DMS153 (cell line): Measurements from ENCODE around the gene PLEKHA6.
"Not testable (repeated sequence)": the region's sequence is repeated elsewhere in the genome, so short reads cannot be mapped to it uniquely, and the experiment has no call there.

Experiments
- DNase-seq: peaks from one replicate; lab custom pipeline; 2025; lab: John Stamatoyannopoulos, UW

The PLEKHA6 gene

DNA sequence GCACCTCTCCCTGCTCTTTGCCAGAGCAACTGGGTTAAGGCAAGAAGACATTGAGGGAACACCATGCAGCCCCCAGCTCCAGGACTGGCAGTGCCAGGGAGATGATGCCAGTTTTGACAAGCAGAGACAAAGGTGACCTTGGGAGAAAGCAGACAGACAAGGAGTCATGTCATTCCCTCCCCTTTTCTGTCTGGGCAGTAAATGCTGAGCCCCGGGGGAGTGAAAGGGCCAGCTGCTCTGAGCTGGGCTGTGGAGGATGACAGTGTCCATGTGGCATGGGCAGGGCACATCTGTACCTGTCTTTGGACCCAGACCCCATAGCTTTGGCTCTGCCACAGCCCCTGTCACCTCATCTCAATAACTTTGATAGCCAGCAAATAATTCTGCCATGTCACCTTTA, 24.2 kb downstream of the PLEKHA6 start:
- no peak for DNase-seq

DNA sequence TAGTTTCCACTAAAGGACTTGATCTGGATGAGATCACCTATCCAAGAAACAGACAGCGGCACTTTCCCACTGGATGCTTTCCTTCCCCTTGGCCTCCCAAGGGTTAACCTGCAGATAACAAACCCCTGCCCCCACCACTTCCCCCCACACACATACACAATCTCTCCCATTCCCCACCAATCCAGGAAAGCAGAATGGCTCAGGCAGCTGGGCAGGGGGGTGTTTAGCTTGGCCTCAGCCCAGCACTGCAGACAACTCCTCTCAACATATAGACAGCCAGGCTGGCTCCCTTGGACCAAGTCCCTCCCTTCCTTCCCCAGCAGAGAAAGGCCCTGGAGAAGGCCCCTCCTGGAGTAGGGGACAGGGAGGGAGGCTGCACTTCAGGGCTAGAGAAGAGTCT, 24.6 kb downstream of the PLEKHA6 start:
- no peak for DNase-seq

DNA sequence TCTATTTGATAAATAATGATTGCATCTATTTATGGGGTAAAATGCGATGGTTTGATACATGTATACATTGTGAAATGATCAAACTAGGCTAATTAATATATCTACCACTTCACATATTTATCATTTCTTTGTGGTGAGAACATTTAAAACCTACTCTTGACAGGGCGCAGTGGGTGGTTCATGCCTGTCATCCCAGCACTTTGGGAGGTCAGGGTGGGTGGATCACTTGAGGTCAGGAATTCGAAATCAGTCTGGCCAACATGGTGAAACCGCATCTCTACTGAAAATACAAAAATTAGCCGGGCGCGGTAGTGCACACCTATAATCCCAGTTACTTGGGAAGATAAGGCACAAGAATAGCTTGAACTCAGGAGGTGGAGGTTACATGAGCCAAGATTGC, 25.3 kb downstream of the PLEKHA6 start:
- DNase-seq = no peak

DNA sequence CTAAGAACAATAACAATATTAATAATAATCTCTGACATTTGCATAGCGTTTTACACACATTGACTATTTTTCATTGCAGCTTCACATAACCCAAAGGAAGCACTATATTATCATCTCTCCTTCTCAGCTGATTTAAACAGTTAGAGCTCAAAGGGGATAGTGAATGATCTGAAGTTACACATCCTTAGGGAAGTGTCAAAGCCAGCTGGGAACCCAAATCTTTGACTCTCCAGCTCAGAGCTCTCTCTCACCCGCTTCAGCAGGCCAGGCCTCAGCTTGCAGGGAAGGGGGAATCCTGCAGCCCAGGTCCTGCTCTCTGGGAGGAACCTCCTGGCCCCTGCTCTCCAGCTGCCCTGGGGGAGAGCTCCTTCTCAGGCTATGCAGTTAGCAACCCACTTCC, 26.3 kb downstream of the PLEKHA6 start:
- no peak for DNase-seq

DNA sequence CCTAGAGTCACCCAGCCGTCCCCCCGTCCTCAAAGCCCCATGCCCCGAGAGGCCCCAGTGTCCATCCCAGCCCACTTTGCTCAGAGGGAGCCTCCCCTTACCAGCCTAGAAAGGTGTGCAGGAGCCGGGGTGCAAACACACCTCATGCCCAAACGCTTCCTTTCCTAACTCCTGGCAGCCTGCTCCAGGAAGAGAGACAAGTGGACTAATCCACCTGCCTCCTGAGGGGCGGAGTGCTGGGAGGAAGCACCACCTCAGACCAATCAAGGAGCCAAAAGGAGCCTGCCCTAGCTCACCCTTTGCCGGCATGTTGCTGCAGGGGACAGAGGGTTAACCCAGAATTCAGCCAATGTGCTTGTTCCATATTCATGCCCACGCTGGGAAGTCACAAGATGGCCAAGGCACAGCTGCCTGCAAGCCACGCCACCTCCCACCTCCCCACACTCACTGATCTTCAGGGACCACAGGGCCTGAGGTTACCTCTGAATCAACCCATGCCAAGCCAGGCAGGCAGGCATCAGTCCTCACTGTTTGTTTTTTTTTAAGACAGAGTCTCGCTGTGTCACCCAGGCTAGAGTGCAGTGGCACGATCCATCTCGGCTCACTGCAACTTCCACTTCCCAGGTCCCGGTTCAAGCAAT, 27.8 kb downstream of the PLEKHA6 start:
- DNase-seq = peak; percentile 64

DNA sequence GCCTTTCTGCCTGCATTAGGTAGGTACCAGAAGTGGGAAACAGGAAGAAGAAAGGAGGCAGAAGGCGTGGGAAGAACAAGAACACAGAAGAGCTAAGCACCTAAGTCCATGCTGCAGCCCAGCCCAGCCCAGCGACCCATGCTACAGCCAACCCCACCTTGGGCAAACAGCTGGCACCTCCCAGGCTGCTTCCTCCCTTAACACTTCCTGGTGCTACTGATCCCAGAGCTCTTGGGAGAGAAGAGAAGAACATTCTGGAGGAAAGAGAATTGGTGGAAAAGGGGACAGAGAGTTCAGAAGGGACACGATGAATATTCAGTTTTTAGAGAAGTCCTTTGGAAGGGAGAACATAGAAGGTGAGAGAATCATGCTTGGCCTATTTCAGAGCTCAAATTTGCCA, 28.5 kb downstream of the PLEKHA6 start:
- DNase-seq = peak; percentile 81

DNA sequence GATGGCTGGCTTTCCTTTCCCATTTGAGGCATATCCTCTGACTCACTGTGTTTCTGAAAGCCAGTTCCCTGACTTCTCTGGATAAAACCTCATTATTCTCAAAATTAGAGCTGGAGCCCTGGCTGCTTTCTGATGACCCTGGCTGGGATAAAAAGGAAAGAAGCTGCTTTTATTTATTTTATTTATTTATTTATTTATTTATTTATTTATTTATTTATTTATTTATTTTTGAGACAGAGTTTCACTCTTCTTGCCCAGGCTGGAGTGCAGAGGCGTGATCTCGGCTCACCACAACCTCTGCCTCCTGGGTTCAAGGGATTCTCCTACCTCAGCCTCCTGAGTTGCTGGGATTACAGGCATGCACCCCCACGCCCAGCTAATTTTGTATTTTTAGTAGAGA, 31.9 kb downstream of the PLEKHA6 start:
- DNase-seq = not testable (repeated sequence)

DNA sequence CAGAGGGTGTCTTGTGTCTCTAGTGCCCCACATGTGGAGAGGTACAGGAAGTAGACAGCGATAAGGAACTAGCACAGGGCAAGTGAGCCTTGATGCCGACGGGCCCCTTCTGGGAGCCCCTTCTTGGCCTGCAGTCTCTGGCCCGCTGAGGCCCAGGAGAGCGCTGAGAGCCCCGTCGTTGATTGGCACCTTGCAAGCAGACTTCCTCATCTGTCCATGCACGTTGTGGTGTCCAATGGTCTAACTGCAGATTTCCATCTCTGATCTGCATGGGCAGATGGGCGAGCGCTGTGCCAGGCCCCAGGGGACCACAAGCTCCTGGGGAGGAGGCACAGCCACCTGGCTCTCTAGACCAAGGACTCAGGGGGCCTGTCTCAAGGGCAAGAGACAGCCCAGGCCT, 32.4 kb downstream of the PLEKHA6 start:
- no peak for DNase-seq

DNA sequence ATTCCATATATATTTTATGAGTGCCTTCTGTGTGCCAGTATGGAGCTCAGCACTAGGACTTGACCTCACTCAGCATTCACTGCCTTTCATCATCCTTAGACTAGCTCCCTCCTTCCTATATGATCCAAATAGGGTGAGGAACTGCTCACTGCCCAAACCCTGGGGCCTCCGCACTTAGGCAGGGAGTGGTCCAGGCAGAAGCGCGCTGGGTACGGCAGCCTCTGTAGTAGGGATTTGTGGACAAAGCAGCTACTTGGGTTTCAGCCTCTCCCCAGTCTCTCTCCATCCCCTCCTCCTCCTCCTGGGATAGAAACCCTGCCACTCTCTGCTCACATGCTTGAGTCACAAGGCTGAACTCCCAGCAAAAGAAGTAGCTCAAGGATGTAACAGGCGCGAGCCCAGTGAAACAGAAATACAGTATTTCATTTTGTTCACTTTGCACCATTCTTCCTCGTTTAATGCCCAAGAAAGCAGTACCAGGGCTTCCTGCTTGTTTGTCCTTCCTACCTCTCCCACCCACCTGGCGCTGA, 32.9 kb downstream of the PLEKHA6 start:
- no peak for DNase-seq

DNA sequence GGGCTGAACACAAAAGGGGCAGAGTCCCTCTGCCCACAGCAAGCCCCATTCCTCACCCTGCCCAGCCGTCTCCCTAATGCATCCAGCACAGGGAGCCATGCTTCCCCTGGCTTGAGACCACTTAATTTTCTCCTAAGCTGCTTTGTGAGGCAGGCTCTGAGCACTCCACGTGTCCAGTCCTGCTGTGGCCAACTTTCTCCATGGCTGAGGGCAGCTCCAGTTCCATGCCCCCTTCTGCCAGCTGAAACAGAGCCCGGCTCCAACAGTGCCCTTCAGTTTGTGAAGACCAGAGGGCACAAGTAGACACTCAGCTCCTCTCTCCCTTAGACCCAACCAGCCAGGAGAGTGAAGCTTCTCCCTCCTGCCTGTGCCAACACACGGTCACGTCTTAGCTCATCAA, 33.8 kb downstream of the PLEKHA6 start:
- no peak for DNase-seq

DNA sequence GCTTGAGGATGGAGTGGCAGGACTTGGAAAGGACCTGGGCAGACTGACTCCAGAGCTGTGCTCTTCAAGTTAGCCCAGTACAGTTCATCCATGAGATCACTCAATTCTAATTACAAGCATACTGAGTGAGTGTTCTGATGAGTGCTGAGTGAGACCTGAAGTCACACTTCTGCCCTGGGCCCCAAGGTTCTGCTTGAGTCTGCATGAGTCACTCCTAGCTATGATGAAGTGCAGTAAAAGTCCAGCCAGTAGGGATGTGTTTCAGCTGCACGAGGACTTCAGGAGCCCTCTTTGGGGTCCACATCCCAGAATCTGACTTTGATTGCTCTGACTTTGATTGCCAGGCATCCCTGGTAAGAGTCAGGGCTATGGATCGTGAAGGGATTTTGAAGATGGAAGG, 35.8 kb downstream of the PLEKHA6 start:
- DNase-seq = no peak

DNA sequence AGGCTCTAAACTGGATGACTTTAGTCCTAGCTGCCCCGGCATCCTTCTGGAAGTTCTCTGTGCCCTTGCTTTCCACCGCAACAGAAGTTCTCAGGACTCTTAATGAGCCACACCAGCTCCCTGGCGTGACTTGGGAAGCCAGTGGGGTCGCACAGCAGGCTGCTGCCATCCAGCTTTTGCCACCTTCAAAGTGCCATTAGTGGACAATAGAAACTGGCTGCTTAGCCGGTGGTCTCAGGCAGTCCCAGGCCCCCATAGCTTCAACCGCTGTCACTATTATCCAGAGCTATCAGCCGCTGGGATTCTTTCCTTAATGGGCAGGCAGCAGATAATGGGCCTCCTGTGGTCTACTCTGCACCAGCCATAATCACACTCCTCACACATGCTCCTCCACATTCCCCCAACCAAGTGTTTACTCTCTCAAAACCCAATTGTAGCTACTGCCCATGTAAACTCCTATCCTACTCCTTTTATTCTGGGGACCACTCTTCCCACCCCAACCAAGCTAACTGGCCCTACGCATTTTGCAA, 37.3 kb downstream of the PLEKHA6 start:
- no peak for DNase-seq

DNA sequence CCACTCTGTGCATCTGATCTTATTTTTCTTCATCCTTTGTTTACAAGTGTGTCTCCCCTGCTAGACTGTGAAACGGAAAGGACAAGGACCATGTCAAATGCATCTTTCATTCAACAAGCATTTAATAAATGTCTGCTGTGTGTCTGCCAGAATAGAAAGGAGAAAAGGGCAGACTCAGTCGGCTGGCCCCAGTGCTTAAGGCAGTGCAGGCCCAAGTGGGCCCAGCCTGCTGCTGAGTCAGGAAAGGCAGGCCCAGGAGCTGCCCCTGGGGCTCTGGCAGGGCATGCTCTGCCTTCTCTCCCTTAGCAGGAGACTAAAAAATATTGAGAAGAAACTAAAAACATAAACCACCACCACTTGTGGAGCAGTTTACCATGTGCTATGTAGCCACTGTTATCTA, 38.1 kb downstream of the PLEKHA6 start:
- no peak for DNase-seq

DNA sequence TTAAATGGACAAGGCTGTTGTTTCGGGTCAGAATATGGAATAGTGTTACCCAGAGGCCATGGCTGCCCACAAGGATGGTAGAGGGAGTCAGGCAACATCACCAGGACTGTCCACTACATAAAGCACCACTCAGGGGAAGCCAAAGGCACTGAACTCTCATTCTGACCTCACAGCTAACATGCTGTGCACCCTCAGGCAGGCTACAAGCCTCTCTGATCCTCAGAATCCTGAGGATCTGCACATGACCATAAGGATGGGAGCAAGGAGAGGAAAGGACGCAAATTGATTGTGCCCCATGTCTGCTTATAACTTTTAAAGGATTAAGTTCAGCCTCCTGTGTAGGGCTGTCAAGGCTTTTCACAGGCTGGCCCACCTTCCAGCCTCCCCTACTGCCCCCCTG, 38.7 kb downstream of the PLEKHA6 start:
- no peak for DNase-seq

DNA sequence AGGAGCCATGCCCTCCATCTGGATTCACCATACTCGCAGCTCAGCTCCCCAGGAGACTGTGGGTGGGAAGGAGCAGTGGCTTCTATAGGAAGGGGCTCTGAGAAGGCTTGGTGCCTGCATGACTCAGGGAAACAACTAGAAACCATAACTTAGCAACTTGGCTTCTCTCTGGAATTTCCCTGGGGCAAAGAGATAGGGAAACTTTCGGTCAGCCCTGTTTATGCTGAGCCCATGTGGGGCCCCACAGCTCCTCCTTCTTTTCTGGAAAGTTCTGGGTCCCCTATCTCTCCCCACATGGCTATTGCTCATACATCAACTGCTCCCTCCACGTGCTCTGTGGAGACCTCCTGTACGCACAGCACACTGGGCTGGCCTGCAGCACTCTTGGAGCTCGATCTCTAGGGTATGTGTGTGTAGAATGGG, 39.3 kb downstream of the PLEKHA6 start:
- no peak for DNase-seq

DNA sequence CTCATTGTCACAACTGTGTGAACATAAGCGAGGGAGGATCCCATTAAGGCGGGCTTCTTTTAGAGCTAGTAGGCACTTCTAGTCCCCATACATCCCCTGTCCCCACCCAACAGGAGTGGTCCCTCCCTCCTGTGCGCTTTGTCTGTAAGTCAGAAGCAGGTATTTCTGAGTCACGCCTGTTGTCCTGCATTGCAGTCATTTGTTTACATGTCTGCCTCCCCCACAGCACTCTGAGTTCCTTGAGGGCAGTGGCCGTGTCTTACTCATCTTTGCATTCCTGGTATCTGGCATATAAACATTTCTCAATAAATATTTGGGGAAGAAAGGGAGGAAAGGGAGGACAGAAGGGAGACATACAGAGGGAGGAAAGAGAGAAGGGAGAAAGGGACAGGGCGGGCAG, 40.3 kb downstream of the PLEKHA6 start:
- DNase-seq = no peak

DNA sequence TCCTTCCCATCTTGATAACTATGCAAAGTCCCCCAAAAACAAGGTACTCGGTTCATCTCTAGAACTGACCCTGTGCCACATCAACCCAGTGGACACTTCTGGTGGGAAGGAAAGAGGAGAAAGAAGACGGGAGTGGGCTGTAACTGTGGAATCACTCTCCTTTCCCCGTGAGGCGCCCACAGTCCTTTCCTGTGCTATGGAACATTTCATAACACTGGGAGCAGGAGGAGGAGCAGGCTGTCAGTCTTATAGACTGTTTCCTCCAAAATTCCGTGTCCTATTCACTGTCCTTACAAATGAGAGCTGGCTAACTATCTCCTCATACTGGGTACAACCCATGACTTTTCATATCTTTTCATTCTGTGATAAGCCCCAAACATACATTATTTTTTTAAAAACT, 40.7 kb downstream of the PLEKHA6 start:
- no peak for DNase-seq

DNA sequence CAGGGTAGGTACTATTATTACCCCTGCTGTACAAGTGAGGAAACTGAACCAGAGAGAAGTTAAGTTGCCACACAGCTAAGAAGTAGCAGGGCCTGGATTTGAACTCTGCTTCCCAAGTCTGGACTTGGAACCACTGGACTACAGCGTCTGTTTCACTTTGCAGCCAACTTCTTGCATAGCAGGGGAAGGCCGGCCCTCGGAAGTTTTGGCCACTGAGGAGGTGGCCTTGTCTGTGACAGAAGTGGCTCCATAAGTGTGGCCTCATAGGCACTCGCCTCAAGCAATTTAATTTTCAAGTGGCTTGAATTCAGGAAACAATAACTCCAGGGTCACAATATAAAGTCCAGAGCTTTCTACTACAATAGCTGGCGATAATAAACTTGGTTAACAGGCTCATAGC, 41.4 kb downstream of the PLEKHA6 start:
- DNase-seq = no peak

DNA sequence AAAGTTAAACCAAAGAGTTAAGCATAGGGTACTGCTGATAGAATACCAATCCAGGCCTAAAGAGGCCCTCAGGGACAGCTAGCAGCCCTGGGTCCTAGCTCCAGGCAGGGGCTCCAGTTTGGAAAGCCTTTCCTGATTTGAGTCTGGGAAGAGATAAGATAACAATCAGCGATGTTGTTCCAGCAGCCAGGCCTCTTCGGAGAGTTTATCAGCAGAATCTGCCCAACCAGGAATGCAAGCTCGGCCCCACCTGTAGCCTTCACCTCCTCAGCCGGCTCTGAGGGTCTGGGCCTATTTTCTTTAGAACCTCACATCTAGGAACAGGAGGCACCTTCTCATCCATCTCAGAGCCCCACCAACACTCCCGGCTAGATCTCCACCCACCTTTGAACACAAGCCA, 42.6 kb downstream of the PLEKHA6 start:
- DNase-seq = no peak

DNA sequence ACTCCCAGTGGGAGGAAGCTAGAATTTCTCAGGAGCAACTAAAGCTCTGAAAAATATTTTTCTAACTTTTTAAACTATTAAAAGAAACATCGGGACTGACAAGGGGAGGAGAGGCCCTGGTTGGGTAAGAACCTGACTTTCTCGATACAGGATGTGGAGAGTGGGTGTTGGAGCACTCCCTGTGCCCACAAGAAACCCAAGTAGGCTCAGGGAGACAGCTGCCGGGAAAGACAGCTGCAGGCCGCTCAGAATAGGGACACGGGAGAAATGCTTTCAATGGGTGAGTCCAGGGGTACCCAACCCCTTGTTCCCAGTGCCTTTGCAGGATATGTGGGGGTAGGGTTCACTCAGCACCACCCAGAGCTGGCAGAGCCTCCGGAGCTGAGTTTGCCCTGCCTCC, 43.6 kb downstream of the PLEKHA6 start:
- no peak for DNase-seq

DNA sequence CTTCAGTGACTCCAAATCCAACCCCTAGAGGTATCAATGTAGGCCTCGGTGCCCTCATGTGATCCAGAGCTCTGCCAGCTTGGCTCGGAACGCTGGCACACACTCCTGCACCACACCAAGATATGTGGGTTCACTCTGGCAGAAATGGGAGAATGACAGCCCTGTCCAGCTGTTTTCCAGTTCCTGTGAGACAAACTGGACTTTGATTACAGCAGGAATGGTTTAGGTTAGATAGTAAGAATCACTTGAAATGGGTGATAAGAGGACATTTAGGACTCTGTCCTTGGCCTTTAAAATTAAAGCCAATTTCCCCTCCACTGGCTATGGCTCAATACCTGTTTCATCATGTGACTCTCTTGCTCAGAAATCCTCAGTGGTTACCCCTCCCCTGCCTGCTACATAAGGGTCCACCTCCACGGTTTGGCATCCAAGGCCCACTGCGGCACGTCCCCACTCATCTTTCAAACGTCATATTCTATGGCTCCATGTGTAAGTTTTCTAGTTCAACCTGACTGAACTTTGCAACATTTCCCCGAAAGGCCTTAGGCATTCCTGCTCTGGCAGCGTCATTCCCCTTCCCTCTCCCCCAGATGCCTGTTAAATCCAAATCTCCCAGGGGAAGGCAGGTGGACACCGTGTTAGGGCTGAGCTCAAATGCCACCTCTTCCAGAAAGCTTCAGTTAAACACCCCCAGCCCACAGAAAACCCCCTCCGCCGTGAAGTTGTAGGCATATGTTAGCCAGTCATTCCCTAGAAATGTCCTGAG, 44.7 kb downstream of the PLEKHA6 start:
- no peak for DNase-seq

DNA sequence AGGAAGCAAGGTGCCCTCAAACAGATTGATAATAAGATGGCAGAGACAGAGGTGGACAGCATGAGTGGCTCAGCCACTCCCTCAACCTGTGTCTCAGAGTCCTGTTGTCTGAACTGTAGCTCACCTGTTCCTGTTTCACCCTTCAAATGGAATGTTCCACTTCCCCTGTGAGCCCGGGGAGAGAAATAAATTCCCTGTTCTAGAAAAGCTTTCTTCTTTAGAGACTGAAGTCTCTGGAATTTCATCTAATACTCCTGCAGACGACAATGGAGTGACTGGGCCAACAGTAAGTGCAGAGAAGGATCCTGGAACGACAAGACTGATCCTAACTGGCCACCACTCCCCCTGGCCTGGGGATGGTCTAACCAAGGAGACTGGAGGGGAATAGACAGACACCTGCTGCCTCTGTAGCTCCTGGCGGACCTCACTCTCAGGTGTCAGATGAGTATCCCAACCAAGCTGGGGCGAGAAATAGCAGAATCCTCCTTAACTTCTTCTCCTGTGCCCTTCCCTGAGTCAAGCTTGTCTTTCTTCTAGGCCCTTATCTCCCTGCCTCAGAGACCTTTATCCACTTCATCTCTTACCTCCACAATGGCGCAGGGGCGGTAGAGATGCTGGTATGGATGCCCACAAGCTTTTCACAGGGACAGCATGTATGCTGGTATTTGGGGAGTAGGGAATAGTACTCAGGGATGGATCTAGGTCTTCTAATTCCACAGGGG, 45.4 kb downstream of the PLEKHA6 start:
- DNase-seq = peak; percentile 86

DNA sequence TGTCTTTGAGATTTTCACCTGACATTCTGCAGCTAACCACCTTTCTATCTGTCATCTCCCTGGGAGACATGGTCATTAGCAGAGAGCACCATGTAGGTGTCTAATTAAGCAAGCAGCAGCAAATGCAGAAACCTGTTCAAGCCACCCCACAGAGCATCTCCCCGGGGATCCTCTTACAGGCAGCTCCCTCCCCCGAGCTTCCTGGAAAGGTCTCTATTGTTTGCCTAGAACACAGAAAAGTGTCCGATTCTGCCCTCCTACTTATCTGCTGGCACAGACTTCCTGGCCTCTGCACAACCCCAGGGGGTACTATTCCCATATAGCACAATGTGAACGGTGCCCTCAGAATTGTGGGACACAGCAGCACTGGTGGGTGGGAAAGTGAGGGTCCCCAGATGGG, 46.1 kb downstream of the PLEKHA6 start:
- DNase-seq = peak; percentile 83
